ENCODE data around the gene CLEC3B. TPM values are rescaled to one million over a fixed set of nuclear protein-coding genes. Genes with fewer than 3 reads are reported as not detected.

Gene CLEC3B
- total RNA-seq, 1 experiment from 2014 or later, result not detected

DNA sequence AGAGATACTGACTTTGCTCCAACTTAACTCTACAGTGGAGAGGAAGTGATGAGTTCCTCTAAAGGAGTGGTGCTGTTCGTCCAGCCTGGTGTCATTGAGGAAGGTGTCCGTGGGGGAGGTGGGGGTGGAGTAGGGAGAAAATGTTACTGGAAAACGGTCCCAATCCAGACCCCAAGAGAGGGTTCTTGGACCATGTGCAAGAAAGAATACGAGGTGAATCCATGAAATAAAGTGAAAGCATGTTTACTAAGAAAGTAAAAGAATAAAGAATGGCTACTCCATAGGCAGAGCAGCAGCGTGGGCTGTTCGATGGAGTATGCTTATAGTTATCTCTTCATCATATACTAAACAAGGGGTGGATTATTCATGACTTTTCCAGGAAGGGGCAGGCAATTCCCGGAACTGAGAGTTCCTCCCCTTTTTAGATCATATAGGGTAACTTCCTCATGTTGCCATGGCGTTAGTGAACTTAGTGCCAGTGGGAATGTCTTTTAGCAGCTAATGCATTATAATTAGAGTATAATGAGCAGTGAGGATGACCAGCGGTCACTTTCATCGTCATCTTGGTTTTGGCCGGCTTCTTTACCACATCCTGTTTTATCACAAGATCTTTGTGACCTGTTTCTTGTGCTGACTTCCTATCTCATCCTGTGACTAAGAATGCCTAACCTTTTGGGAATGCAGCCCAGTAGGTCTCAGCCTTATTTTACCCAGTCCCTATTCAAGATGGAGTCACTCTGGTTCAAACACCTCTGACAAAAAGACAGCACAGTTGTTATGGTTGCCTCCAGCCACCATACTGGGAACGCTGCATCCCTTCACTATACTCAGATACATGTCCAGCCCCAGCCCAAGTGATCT, 38.6 kb downstream of the CLEC3B start:
- Histone ChIP-seq H3K27ac (ENCODE audit: low read length) (no peak overlapping the region), H3K27me3 (ENCODE audit: control insufficient read depth, insufficient read depth, low read length) (no peaks in the 10 kb centered on the region), H3K9me3 (ENCODE audit: control insufficient read depth, insufficient read depth, low read depth, low read length) (no peaks in the 10 kb centered on the region), H3K4me3 (ENCODE audit: low read depth in 2 of 2, low read length in 2 of 2) (no peak overlapping the region), H3K36me3 (ENCODE audit: control insufficient read depth, insufficient read depth, low read length) (no peaks in the 10 kb centered on the region), H3K4me1 (ENCODE audit: control insufficient read depth, insufficient read depth, low read length) (no peaks in the 10 kb centered on the region; the same call in 1 of the 2 replicates)
- intact Hi-C loops (cut with micrococcal nuclease; ENCODE audit: unreplicated experiment), result no loop called here
- in situ Hi-C loops (cut with HindIII; ENCODE audit: low pct_unique_long_range_greater_than_20kb, low sequenced_read_pairs), result no loop called here
- ChIA-PET CTCF (interaction anchor here (0.7 to 0.8 kb wide), 2 partner anchors 30 to 84 kb away, joined by 3 to 4 read pairs; no protein-coding TSS in a partner anchor), POLR2A (no interaction called here)
- TF ChIP-seq POLR2AphosphoS5 (IDR thresholded peaks at IDR 0.05; ENCODE audit: low read depth, low read length), result no peak
- no peak for TF ChIP-seq SIN3A (IDR thresholded peaks at IDR 0.05; ENCODE audit: borderline replicate concordance, insufficient read depth, low read depth, low read length)
- TF ChIP-seq, protein P1, sequence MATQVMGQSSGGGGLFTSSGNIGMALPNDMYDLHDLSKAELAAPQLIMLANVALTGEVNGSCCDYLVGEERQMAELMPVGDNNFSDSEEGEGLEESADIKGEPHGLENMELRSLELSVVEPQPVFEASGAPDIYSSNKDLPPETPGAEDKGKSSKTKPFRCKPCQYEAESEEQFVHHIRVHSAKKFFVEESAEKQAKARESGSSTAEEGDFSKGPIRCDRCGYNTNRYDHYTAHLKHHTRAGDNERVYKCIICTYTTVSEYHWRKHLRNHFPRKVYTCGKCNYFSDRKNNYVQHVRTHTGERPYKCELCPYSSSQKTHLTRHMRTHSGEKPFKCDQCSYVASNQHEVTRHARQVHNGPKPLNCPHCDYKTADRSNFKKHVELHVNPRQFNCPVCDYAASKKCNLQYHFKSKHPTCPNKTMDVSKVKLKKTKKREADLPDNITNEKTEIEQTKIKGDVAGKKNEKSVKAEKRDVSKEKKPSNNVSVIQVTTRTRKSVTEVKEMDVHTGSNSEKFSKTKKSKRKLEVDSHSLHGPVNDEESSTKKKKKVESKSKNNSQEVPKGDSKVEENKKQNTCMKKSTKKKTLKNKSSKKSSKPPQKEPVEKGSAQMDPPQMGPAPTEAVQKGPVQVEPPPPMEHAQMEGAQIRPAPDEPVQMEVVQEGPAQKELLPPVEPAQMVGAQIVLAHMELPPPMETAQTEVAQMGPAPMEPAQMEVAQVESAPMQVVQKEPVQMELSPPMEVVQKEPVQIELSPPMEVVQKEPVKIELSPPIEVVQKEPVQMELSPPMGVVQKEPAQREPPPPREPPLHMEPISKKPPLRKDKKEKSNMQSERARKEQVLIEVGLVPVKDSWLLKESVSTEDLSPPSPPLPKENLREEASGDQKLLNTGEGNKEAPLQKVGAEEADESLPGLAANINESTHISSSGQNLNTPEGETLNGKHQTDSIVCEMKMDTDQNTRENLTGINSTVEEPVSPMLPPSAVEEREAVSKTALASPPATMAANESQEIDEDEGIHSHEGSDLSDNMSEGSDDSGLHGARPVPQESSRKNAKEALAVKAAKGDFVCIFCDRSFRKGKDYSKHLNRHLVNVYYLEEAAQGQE (IDR thresholded peaks at IDR 0.05; ENCODE audit: insufficient read depth in 1 of 2, low read depth in 2 of 2, low read length in 1 of 2), result no peak
- TF ChIP-seq, protein P2, sequence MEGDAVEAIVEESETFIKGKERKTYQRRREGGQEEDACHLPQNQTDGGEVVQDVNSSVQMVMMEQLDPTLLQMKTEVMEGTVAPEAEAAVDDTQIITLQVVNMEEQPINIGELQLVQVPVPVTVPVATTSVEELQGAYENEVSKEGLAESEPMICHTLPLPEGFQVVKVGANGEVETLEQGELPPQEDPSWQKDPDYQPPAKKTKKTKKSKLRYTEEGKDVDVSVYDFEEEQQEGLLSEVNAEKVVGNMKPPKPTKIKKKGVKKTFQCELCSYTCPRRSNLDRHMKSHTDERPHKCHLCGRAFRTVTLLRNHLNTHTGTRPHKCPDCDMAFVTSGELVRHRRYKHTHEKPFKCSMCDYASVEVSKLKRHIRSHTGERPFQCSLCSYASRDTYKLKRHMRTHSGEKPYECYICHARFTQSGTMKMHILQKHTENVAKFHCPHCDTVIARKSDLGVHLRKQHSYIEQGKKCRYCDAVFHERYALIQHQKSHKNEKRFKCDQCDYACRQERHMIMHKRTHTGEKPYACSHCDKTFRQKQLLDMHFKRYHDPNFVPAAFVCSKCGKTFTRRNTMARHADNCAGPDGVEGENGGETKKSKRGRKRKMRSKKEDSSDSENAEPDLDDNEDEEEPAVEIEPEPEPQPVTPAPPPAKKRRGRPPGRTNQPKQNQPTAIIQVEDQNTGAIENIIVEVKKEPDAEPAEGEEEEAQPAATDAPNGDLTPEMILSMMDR (IDR thresholded peaks at IDR 0.05), result no peak
- no peak for TF ChIP-seq TCF7L2 (IDR thresholded peaks at IDR 0.05; ENCODE audit: low read depth, low read length)
- no peak for DNase-seq (ENCODE audit: low read depth, low spot score)
- no TSS peak for BruUV-seq (replicated peaks)
- peak; percentile 77; the same call in 1 of the 2 replicates for ATAC-seq

GRCh38 chr3:45065373-45065720, 39.2 kb downstream of the CLEC3B start:
- DNase-seq (ENCODE audit: low read depth, low spot score) (no peak), ATAC-seq (0 out of 2 replicates have a peak, but pooled peaks have one; percentile 23)
- ChIA-PET POLR2A (interaction anchor here (0.5 kb wide), 1 partner anchor 69 kb away, joined by 9 read pairs; no protein-coding TSS in a partner anchor), CTCF (no interaction called here)
- H3K9me3 ChIP-seq (ENCODE audit: control insufficient read depth, insufficient read depth, low read depth, low read length), result no peaks in the 10 kb centered on the region
- H3K27ac ChIP-seq (ENCODE audit: low read length), result no peak overlapping the region
- intact Hi-C loops (cut with micrococcal nuclease; ENCODE audit: unreplicated experiment), result no loop called here
- H3K4me1 ChIP-seq (ENCODE audit: control insufficient read depth, insufficient read depth, low read length), result no peaks in the 10 kb centered on the region; the same call in 1 of the 2 replicates
- no peak for TF ChIP-seq POLR2AphosphoS5 (IDR thresholded peaks at IDR 0.05; ENCODE audit: low read depth, low read length)
- H3K4me3 ChIP-seq (ENCODE audit: low read depth in 2 of 2, low read length in 2 of 2), result no peak overlapping the region
- in situ Hi-C loops (cut with HindIII; ENCODE audit: low pct_unique_long_range_greater_than_20kb, low sequenced_read_pairs), result no loop called here
- no peaks in the 10 kb centered on the region for H3K36me3 ChIP-seq (ENCODE audit: control insufficient read depth, insufficient read depth, low read length)
- no peaks in the 10 kb centered on the region for H3K27me3 ChIP-seq (ENCODE audit: control insufficient read depth, insufficient read depth, low read length)
- BruUV-seq (replicated peaks), result no TSS peak

All from Panc1 (cell line).